ENCODE results near the gene TMED4. TPM values are rescaled to one million over a fixed set of nuclear protein-coding genes. Genes with fewer than 3 reads are reported as not detected.

Gene TMED4
- polyA plus RNA-seq, 3 donors: 45.7 to 76.7 (median 49.0) TPM

DNA sequence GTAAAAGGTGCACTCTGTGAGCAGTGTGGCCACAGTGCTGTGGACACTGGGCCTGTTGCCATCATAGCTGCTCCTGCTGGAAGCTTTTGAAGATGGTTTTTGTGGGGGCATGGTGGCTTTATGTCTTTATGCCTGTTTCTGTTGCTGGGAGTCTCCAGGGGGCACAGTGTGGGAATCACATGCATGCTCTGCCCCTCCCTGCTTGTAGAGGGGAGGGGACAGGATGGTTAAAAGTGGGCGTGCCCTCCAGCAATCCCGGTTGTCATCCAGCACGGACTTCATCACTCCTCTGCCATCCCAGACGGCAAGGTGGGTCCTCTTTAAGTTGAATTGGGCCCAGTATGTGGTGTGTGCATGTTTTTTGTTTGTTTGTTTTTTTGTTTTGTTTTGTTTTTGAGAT, 44.6 kb upstream of the TMED4 start:
- Histone ChIP-seq H3K9ac (ENCODE audit: insufficient read depth, low read length, poor library complexity, severe bottlenecking) (no peak overlapping the region), H4K20me1 (ENCODE audit: insufficient read depth, low read length) (no peaks in the 10 kb centered on the region), H2AFZ (ENCODE audit: insufficient read depth, low read depth, low read length, poor library complexity, severe bottlenecking) (no peak overlapping the region), H3K4me3 (replicated peaks in 1 of 3; ENCODE audit: low read depth in 2 of 3, low read length in 3 of 3) (no peak overlapping the region), H3K4me2 (replicated peaks; ENCODE audit: extremely low read depth, low read length, poor library complexity, severe bottlenecking) (no peak overlapping the region), H3K36me3 (replicated peaks in 1 of 2; ENCODE audit: control insufficient read depth in 1 of 2, insufficient read depth in 2 of 2, low read length in 2 of 2) (peaks cover 29 to 43% of the 10 kb centered on the region in 2 donors), H3K27me3 (ENCODE audit: control insufficient read depth in 2 of 2, insufficient read depth in 2 of 2, low read length in 2 of 2) (no peaks in the 10 kb centered on the region), H3K4me1 (ENCODE audit: control insufficient read depth in 1 of 2, insufficient read depth in 2 of 2, low read length in 2 of 2) (peaks cover 44 to 53% of the 10 kb centered on the region in 2 donors), H3K27ac (ENCODE audit: low read depth in 1 of 2, low read length in 2 of 2) (peak overlapping the region in 1 of 2 donors; percentile 65), H3K9me3 (replicated peaks in 1 of 2; ENCODE audit: control insufficient read depth in 1 of 2, insufficient read depth in 1 of 2, low read length in 2 of 2) (peaks cover 0 to 1% of the 10 kb centered on the region in 2 donors), H3K79me2 (ENCODE audit: insufficient read depth, low read length) (peaks cover 77% of the 10 kb centered on the region)
- Mint-ChIP-seq H3K27me3 (ENCODE audit: low read depth in 3 of 3) (peaks cover 0 to 2% (median 0%) of the 10 kb centered on the region in 3 donors), H3K4me1 (peaks cover 49% of the 10 kb centered on the region), H3K4me3 (no peak overlapping the region), H3K27ac (peak overlapping the region in 5 of 7 donors; percentile 21 to 46 (median 30)), H3K9me3 (peaks cover 1 to 4% (median 2%) of the 10 kb centered on the region in 7 donors), H3K36me3 (peaks cover 50 to 73% of the 10 kb centered on the region in 2 donors)
- DNase-seq: no peak
- intact Hi-C loops (cut with micrococcal nuclease): no loop called here
- WGBS (ENCODE audit: insufficient coverage): 93% methylated on average over 3 of the region's 4 CpGs
- TF ChIP-seq, protein P1, sequence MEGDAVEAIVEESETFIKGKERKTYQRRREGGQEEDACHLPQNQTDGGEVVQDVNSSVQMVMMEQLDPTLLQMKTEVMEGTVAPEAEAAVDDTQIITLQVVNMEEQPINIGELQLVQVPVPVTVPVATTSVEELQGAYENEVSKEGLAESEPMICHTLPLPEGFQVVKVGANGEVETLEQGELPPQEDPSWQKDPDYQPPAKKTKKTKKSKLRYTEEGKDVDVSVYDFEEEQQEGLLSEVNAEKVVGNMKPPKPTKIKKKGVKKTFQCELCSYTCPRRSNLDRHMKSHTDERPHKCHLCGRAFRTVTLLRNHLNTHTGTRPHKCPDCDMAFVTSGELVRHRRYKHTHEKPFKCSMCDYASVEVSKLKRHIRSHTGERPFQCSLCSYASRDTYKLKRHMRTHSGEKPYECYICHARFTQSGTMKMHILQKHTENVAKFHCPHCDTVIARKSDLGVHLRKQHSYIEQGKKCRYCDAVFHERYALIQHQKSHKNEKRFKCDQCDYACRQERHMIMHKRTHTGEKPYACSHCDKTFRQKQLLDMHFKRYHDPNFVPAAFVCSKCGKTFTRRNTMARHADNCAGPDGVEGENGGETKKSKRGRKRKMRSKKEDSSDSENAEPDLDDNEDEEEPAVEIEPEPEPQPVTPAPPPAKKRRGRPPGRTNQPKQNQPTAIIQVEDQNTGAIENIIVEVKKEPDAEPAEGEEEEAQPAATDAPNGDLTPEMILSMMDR (IDR thresholded peaks at IDR 0.05): no peak

DNA sequence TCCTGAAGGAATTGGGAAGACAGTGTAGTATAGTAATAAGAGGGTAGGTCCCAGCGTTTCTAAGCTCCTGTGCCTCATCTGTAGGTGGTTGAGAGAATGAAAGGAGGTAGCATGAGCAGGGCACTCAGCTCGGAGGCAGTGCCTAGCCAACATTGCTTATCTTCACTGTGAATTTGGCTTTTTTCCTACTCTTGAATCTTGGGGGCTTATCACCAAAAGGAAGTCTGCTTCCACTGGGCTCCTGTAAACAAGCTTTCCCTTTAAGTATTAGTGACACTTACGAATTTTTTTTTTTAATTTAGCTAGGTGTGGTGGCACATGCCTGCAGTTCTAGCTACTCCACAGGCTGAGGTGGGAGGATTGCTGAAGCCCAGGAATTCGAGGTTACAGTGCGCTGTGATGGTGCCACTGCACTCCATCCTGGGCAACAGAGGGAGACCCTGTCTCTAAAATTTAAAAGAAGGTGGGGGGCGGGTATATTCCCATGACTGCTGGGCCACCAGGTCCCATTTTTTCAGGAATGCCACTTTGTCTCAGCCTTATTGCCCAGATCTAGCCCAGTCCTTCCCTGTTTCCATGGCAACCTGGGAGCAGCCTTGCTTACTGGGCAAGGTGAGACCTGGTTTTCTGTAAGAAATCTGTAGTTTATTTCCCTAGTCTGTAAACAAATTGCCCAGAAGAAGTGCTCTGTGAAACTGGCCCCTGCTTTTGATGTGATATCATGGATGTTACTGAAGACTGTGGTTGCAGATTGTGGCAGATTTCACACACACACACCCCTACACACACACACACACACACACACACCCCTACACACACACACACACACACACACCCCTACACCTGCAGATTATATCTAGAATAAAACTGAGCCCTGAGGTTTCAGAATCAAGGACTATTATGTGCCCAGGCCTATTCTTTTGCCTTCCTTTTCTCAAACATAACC, 43.8 kb upstream of the TMED4 start:
- H3K9me3 ChIP-seq (replicated peaks in 1 of 2; ENCODE audit: control insufficient read depth in 1 of 2, insufficient read depth in 1 of 2, low read length in 2 of 2): peaks cover 0 to 3% of the 10 kb centered on the region in 2 donors
- no peaks in the 10 kb centered on the region for H4K20me1 ChIP-seq (ENCODE audit: insufficient read depth, low read length)
- peaks cover 44 to 52% of the 10 kb centered on the region in 2 donors for H3K4me1 ChIP-seq (ENCODE audit: control insufficient read depth in 1 of 2, insufficient read depth in 2 of 2, low read length in 2 of 2)
- no peak for DNase-seq
- Mint-ChIP-seq H3K36me3 (peaks cover 54 to 69% of the 10 kb centered on the region in 2 donors), H3K4me3 (no peak overlapping the region), H3K27ac (peak overlapping the region in 6 of 7 donors; percentile 9 to 78 (median 64)), H3K9me3 (peaks cover 3 to 8% (median 5%) of the 10 kb centered on the region in 7 donors), H3K27me3 (ENCODE audit: low read depth in 3 of 3) (peaks cover 0 to 4% (median 0%) of the 10 kb centered on the region in 3 donors), H3K4me1 (peaks cover 49% of the 10 kb centered on the region)
- TF ChIP-seq, protein P1 (IDR thresholded peaks at IDR 0.05): no peak
- intact Hi-C loops (cut with micrococcal nuclease): no loop called here
- no peak overlapping the region for H2AFZ ChIP-seq (ENCODE audit: insufficient read depth, low read depth, low read length, poor library complexity, severe bottlenecking)
- peaks cover 29 to 43% of the 10 kb centered on the region in 2 donors for H3K36me3 ChIP-seq (replicated peaks in 1 of 2; ENCODE audit: control insufficient read depth in 1 of 2, insufficient read depth in 2 of 2, low read length in 2 of 2)
- H3K9ac ChIP-seq (ENCODE audit: insufficient read depth, low read length, poor library complexity, severe bottlenecking): no peak overlapping the region
- peaks cover 78% of the 10 kb centered on the region for H3K79me2 ChIP-seq (ENCODE audit: insufficient read depth, low read length)
- no peak overlapping the region for H3K4me3 ChIP-seq (replicated peaks in 1 of 3; ENCODE audit: low read depth in 2 of 3, low read length in 3 of 3)
- no peaks in the 10 kb centered on the region for H3K27me3 ChIP-seq (ENCODE audit: control insufficient read depth in 2 of 2, insufficient read depth in 2 of 2, low read length in 2 of 2)
- H3K4me2 ChIP-seq (replicated peaks; ENCODE audit: extremely low read depth, low read length, poor library complexity, severe bottlenecking): no peak overlapping the region
- peak overlapping the region in 1 of 2 donors; percentile 65 for H3K27ac ChIP-seq (ENCODE audit: low read depth in 1 of 2, low read length in 2 of 2)
- WGBS (ENCODE audit: insufficient coverage): 92% methylated on average over 4 of the region's 6 CpGs

Data from CD14-positive monocyte (primary cell).